Suprapubic skin (tissue), 4 donors: ENCODE data around the gene CADM1.

Experiments used
- EP300 ChIP-seq: sonication (generic); formaldehyde crosslinking; IDR thresholded peaks from one replicate; pipeline ENCODE4 v1.6.1; 2017; ENCODE audit warnings: antibody characterized with exemption
- POLR2AphosphoS5 ChIP-seq, 3 donors: sonication (generic); formaldehyde crosslinking; IDR thresholded peaks; one replicate each; pipeline ENCODE4 v1.6.1; 2017; ENCODE audit warnings: antibody characterized with exemption in 3 of 3
- TF ChIP-seq, protein P1 (sequence below), 2 donors: fragments of 200-600 bp in 1 of 2; fragments of 450-650 bp in 1 of 2; sonication (generic) in 1 of 2; IDR thresholded peaks; one replicate each; pipeline ENCODE4 v1.5.1; 2016 to 2019; ENCODE audit warnings: antibody characterized with exemption in 2 of 2, mild to moderate bottlenecking in 1 of 2, moderate library complexity in 1 of 2

DNA sequence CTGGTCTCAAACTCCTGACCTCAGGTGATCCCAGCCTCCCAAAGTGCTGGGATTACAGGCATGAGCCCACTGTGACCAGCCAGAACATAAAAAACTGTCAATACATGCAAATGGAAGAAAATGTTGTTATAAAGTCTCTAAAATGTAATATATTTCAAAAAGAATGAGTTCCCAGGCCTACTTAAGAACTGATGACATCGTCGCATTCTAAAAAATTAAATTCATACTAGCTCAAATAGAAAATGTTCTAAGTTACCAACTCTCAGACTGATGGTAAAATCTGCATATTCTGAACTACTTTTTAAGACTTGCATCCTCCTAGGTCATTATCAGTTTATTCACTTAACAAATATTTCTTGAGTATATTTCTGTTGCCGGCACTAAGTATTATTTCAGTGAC, 163.3 kb downstream of the CADM1 start:
- TF ChIP-seq, protein P1, sequence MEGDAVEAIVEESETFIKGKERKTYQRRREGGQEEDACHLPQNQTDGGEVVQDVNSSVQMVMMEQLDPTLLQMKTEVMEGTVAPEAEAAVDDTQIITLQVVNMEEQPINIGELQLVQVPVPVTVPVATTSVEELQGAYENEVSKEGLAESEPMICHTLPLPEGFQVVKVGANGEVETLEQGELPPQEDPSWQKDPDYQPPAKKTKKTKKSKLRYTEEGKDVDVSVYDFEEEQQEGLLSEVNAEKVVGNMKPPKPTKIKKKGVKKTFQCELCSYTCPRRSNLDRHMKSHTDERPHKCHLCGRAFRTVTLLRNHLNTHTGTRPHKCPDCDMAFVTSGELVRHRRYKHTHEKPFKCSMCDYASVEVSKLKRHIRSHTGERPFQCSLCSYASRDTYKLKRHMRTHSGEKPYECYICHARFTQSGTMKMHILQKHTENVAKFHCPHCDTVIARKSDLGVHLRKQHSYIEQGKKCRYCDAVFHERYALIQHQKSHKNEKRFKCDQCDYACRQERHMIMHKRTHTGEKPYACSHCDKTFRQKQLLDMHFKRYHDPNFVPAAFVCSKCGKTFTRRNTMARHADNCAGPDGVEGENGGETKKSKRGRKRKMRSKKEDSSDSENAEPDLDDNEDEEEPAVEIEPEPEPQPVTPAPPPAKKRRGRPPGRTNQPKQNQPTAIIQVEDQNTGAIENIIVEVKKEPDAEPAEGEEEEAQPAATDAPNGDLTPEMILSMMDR (IDR thresholded peaks at IDR 0.05) = no peak
- TF ChIP-seq EP300 = no peak
- no peak for TF ChIP-seq POLR2AphosphoS5 (IDR thresholded peaks at IDR 0.05)
